Astrocyte (in vitro differentiated cells and primary cell): ENCODE data around the gene RPS6KL1. TPM values are rescaled to one million over a fixed set of nuclear protein-coding genes. Genes with fewer than 3 reads are reported as not detected.

Source experiments
- DNase-seq: peaks from one replicate; pipeline ENCODE4 v3.0.0-alpha.2; 2010; ENCODE audit warnings: low read depth
- FAIRE-seq: peaks from 2 replicates; lab custom pipeline; 2011; peaks lifted over from hg19 to GRCh38; lab: Jason Lieb, UNC
- H2AFZ ChIP-seq: 2 replicates; pipeline ENCODE4 v1.6.0; 2012; ENCODE audit warnings: low read depth, low read length, inconsistent platforms
- H3K27ac ChIP-seq: 2 replicates; pipeline ENCODE4 v1.5.1; 2011; ENCODE audit warnings: low read depth, low read length, inconsistent platforms
- H3K27me3 ChIP-seq: 2 replicates; pipeline ENCODE4 v1.6.0; 2011; ENCODE audit warnings: low read length, inconsistent platforms; ENCODE audit not compliant: insufficient read depth
- H3K36me3 ChIP-seq: 2 replicates; pipeline ENCODE4 v1.5.1; 2011; ENCODE audit warnings: low read length, inconsistent platforms; ENCODE audit not compliant: insufficient read depth
- H3K4me1 ChIP-seq: 2 replicates; pipeline ENCODE4 v1.5.1; 2011; ENCODE audit warnings: low read length, inconsistent platforms; ENCODE audit not compliant: insufficient read depth
- H3K4me2 ChIP-seq: 2 replicates; pipeline ENCODE4 v1.6.0; 2012; ENCODE audit warnings: low read length, inconsistent platforms
- H3K4me3 ChIP-seq: 2 replicates; pipeline ENCODE4 v1.5.1; 2011; ENCODE audit warnings: low read depth, mild to moderate bottlenecking, low read length, inconsistent platforms; ENCODE audit not compliant: insufficient read depth
- H3K79me2 ChIP-seq: 2 replicates; pipeline ENCODE4 v1.6.0; 2012; ENCODE audit warnings: mild to moderate bottlenecking, low read length, inconsistent platforms; ENCODE audit not compliant: insufficient read depth
- H3K9ac ChIP-seq: 2 replicates; pipeline ENCODE4 v1.6.0; 2012; ENCODE audit warnings: mild to moderate bottlenecking, low read length, inconsistent platforms
- H3K9me3 ChIP-seq: 2 replicates; pipeline ENCODE4 v1.5.1; 2012; ENCODE audit warnings: low read depth, mild to moderate bottlenecking, low read length, inconsistent platforms; ENCODE audit not compliant: insufficient read depth
- H4K20me1 ChIP-seq: 2 replicates; pipeline ENCODE4 v1.6.0; 2012; ENCODE audit warnings: low read length, inconsistent platforms; ENCODE audit not compliant: insufficient read depth
- H3K27ac Mint-ChIP-seq: one replicate; pipeline ENCODE4 v1.8.0; 2021; ENCODE audit warnings: mild to moderate bottlenecking, mixed read lengths; ENCODE audit not compliant: unreplicated experiment
- H3K27me3 Mint-ChIP-seq: one replicate; pipeline ENCODE4 v1.8.0; 2021; ENCODE audit warnings: low read depth, mixed read lengths; ENCODE audit not compliant: unreplicated experiment
- H3K36me3 Mint-ChIP-seq: one replicate; pipeline ENCODE4 v1.8.0; 2021; ENCODE audit warnings: low read depth, mixed read lengths; ENCODE audit not compliant: unreplicated experiment
- H3K4me1 Mint-ChIP-seq: one replicate; pipeline ENCODE4 v1.8.0; 2021; ENCODE audit warnings: low read depth, mixed read lengths; ENCODE audit not compliant: unreplicated experiment
- H3K4me3 Mint-ChIP-seq: one replicate; pipeline ENCODE4 v1.8.0; 2021; ENCODE audit warnings: mild to moderate bottlenecking, moderate library complexity, mixed read lengths; ENCODE audit not compliant: unreplicated experiment
- H3K9me3 Mint-ChIP-seq: one replicate; pipeline ENCODE4 v1.8.0; 2021; ENCODE audit warnings: mild to moderate bottlenecking, mixed read lengths; ENCODE audit not compliant: unreplicated experiment
- EZH2 ChIP-seq: IDR thresholded peaks from 2 replicates; pipeline ENCODE4 v1.6.1; 2012; ENCODE audit warnings: mild to moderate bottlenecking, low read length, inconsistent platforms; ENCODE audit not compliant: insufficient read depth
- total RNA-seq: library from RNA; stranded (reverse); gene quantifications from 2 replicates; pipeline ENCODE4 v1.2.1, GENCODE V29; 2021
- TF ChIP-seq, protein P1 (sequence below): IDR thresholded peaks from 2 replicates; pipeline ENCODE4 v1.5.1; 2011; ENCODE audit warnings: low read depth, mild to moderate bottlenecking, inconsistent platforms, low read length, moderate library complexity; ENCODE audit not compliant: insufficient read depth

RPS6KL1 gene
- total RNA-seq, 1 donor from 2014 or later, result 1.7 TPM

DNA sequence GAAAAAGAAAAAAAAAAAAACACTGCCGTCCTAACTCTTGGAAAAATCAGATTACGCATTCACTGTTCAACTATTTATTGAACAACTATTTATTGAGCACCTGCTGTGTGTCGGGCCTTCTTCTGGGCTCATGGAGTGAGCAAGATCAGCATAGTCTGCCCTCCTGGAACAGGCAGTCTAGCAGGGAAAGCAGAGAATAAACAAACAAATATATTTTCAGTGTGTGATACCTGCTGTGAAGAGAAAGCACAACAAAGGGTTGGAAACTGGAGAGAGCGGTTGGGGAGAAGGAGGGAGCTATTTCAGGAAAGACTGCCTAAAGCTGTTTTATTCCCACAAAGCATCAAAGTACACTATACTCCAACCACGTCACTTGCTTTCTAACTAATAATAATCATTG lies 57.9 kb downstream of the RPS6KL1 start:
- Histone ChIP-seq H4K20me1 (no peaks in the 10 kb centered on the region), H3K36me3 (no peaks in the 10 kb centered on the region), H3K9ac (no peak overlapping the region), H3K27me3 (peaks cover 11% of the 10 kb centered on the region), H3K27ac (no peak overlapping the region), H3K79me2 (no peaks in the 10 kb centered on the region), H3K9me3 (no peaks in the 10 kb centered on the region), H3K4me1 (no peaks in the 10 kb centered on the region), H3K4me2 (no peak overlapping the region), H3K4me3 (no peak overlapping the region), H2AFZ (no peak overlapping the region)
- Mint-ChIP-seq H3K36me3 (no peaks in the 10 kb centered on the region), H3K27me3 (peaks cover 23% of the 10 kb centered on the region), H3K9me3 (no peaks in the 10 kb centered on the region), H3K27ac (no peak overlapping the region), H3K4me3 (no peak overlapping the region), H3K4me1 (peaks cover 5% of the 10 kb centered on the region)
- TF ChIP-seq, protein P1, sequence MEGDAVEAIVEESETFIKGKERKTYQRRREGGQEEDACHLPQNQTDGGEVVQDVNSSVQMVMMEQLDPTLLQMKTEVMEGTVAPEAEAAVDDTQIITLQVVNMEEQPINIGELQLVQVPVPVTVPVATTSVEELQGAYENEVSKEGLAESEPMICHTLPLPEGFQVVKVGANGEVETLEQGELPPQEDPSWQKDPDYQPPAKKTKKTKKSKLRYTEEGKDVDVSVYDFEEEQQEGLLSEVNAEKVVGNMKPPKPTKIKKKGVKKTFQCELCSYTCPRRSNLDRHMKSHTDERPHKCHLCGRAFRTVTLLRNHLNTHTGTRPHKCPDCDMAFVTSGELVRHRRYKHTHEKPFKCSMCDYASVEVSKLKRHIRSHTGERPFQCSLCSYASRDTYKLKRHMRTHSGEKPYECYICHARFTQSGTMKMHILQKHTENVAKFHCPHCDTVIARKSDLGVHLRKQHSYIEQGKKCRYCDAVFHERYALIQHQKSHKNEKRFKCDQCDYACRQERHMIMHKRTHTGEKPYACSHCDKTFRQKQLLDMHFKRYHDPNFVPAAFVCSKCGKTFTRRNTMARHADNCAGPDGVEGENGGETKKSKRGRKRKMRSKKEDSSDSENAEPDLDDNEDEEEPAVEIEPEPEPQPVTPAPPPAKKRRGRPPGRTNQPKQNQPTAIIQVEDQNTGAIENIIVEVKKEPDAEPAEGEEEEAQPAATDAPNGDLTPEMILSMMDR, result no peak
- no peak for TF ChIP-seq EZH2
- FAIRE-seq, result no peak
- DNase-seq, result no peak

DNA sequence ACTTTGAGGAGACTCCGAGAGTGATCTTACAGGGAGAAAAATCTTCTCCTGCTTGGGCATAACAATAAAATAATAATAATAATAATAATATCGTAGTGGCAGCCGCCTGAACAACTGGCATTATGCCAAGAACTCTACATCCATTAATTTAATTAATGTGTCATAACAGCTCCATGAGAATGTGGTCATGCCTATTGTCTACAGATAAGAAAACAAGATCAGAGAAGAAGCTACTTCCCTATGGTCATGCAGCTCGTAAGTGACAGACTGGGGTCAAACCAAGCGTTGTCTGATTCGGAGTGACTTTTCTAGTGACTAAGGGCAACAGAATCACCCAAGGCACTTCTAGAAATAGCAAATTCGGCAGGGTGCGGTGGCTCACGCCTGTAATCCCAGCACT lies 58.9 kb downstream of the RPS6KL1 start:
- Mint-ChIP-seq H3K27ac (no peak overlapping the region), H3K4me3 (no peak overlapping the region), H3K4me1 (peaks cover 8% of the 10 kb centered on the region), H3K27me3 (peaks cover 25% of the 10 kb centered on the region), H3K9me3 (no peaks in the 10 kb centered on the region), H3K36me3 (no peaks in the 10 kb centered on the region)
- Histone ChIP-seq H2AFZ (no peak overlapping the region), H3K79me2 (no peaks in the 10 kb centered on the region), H3K27ac (no peak overlapping the region), H3K9ac (no peak overlapping the region), H4K20me1 (no peaks in the 10 kb centered on the region), H3K36me3 (no peaks in the 10 kb centered on the region), H3K4me3 (no peak overlapping the region), H3K4me2 (no peak overlapping the region), H3K27me3 (peaks cover 11% of the 10 kb centered on the region), H3K9me3 (no peaks in the 10 kb centered on the region), H3K4me1 (no peaks in the 10 kb centered on the region)
- no peak for FAIRE-seq
- TF ChIP-seq, protein P1, result no peak
- TF ChIP-seq EZH2, result no peak
- no peak for DNase-seq

DNA sequence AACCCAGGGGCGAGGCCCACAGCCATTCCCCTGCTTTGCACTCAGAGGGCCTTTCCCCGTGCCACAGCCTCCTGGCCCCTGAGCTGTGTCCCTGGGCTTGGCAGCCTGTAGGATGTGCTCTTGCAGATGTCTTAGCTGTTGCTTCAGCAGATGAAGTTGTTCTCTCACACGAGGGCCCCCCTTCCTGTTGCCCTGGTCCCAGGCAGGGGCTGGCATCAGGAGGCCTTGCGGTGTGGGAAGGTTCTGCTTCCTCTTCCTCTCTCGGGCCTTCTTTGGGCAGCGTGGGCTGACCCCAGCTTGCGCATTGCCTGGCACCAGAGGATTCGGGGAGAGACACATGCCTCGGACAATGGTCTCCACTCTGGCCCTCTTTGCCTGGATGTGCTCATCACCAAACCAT lies 59.8 kb downstream of the RPS6KL1 start:
- H4K20me1 ChIP-seq, result no peaks in the 10 kb centered on the region
- peaks cover 8% of the 10 kb centered on the region for H3K4me1 Mint-ChIP-seq
- no peak overlapping the region for H3K4me3 Mint-ChIP-seq
- H3K36me3 ChIP-seq, result no peaks in the 10 kb centered on the region
- H2AFZ ChIP-seq, result no peak overlapping the region
- DNase-seq (no peak), FAIRE-seq (no peak)
- H3K9me3 ChIP-seq, result no peaks in the 10 kb centered on the region
- H3K27ac ChIP-seq, result no peak overlapping the region
- no peaks in the 10 kb centered on the region for H3K4me1 ChIP-seq
- H3K9ac ChIP-seq, result no peak overlapping the region
- H3K27me3 Mint-ChIP-seq, result peaks cover 28% of the 10 kb centered on the region
- H3K27me3 ChIP-seq, result peaks cover 11% of the 10 kb centered on the region
- no peak overlapping the region for H3K27ac Mint-ChIP-seq
- H3K4me2 ChIP-seq, result no peak overlapping the region
- H3K36me3 Mint-ChIP-seq, result no peaks in the 10 kb centered on the region
- H3K4me3 ChIP-seq, result no peak overlapping the region
- no peaks in the 10 kb centered on the region for H3K9me3 Mint-ChIP-seq
- TF ChIP-seq, protein P1, result no peak
- no peak for TF ChIP-seq EZH2
- H3K79me2 ChIP-seq, result no peaks in the 10 kb centered on the region
